Endothelial cell of umbilical vein (primary cell): ENCODE results near the gene CFLAR. TPM values are rescaled to one million over a fixed set of nuclear protein-coding genes. Genes with fewer than 3 reads are reported as not detected.

Experiments
- BruUV-seq: library from RNA; stranded (reverse); fragments of 400-500 nt; replicated peaks from 2 replicates; lab custom pipeline; 2021; lab: Mats Ljungman, UMichigan
- CTCF ChIA-PET: fragments of 300-600, 350-600 bp; sonication (Branson Sonifier 250); formaldehyde crosslinking; loops from one replicate; lab custom pipeline; 2021; ENCODE audit warnings: antibody characterized with exemption, inconsistent platforms; lab: Charles Lee
- POLR2A ChIA-PET: fragments of 300-600, 350-600 bp; sonication (Branson Sonifier 250); formaldehyde crosslinking; loops from one replicate; lab custom pipeline; 2021; ENCODE audit warnings: antibody characterized with exemption, inconsistent platforms; lab: Charles Lee
- DNase-seq: peaks from one replicate; pipeline ENCODE4 v3.0.0-alpha.2; 2011; ENCODE audit warnings: low read depth, low spot score
- FAIRE-seq: peaks from 2 replicates; lab custom pipeline; 2011; peaks lifted over from hg19 to GRCh38; lab: Jason Lieb, UNC
- H2AFZ ChIP-seq: 2 replicates; pipeline ENCODE4 v1.6.0; 2012; ENCODE audit warnings: low read depth, low read length, control low read depth, inconsistent platforms
- H3K27ac ChIP-seq: 2 replicates; pipeline ENCODE4 v1.5.1; 2011; ENCODE audit warnings: low read depth, mild to moderate bottlenecking, control low read depth, low read length, moderate library complexity; ENCODE audit not compliant: insufficient read depth
- H3K27me3 ChIP-seq, 2 experiments: 2 replicates each; pipeline versions ENCODE4 v1.6.0 to v1.6.1; 2011; ENCODE audit warnings: low read length in 2 of 2, mixed read lengths in 1 of 2; ENCODE audit not compliant: control insufficient read depth in 2 of 2, insufficient read depth in 2 of 2
- H3K36me3 ChIP-seq, 2 experiments: 2 replicates in 1 of 2; 3 replicates in 1 of 2; pipeline ENCODE4 v1.5.1; 2011; ENCODE audit warnings: low read length in 2 of 2, mild to moderate bottlenecking in 1 of 2, moderate library complexity in 1 of 2; ENCODE audit not compliant: control insufficient read depth in 2 of 2, insufficient read depth in 2 of 2; ENCODE audit errors: extremely low read depth in 1 of 2
- H3K4me1 ChIP-seq: 3 replicates; pipeline ENCODE4 v1.5.1; 2011; ENCODE audit warnings: mild to moderate bottlenecking, low read length; ENCODE audit not compliant: control insufficient read depth, insufficient read depth; ENCODE audit errors: extremely low read depth
- H3K4me2 ChIP-seq: 2 replicates; pipeline ENCODE4 v1.6.1; 2011; ENCODE audit warnings: low read length, control low read depth, mixed read lengths; ENCODE audit not compliant: insufficient read depth
- H3K4me3 ChIP-seq, 3 experiments: fragments of 200-600 bp in 1 of 3; sonication (generic), shearing (Covaris generic) in 1 of 3; replicated peaks in 1 of 3; 2 replicates each; pipeline ENCODE4 v1.5.1; 2011 to 2016; ENCODE audit warnings: control low read depth in 3 of 3, low read length in 3 of 3, mild to moderate bottlenecking in 2 of 3, inconsistent platforms in 1 of 3, low read depth in 1 of 3, moderate library complexity in 1 of 3; ENCODE audit not compliant: insufficient read depth in 1 of 3
- H3K79me2 ChIP-seq: 2 replicates; pipeline ENCODE4 v1.6.0; 2012; ENCODE audit warnings: low read length, inconsistent platforms; ENCODE audit not compliant: control insufficient read depth, insufficient read depth
- H3K9ac ChIP-seq: replicated peaks from 2 replicates; pipeline ENCODE3; 2011; ENCODE audit warnings: low read length, control low read depth; ENCODE audit not compliant: insufficient read depth; ENCODE audit errors: extremely low read depth
- H3K9me1 ChIP-seq: replicated peaks from 3 replicates; pipeline ENCODE4 v1.6.0; 2011; ENCODE audit warnings: mild to moderate bottlenecking, low read length; ENCODE audit not compliant: control insufficient read depth, insufficient read depth; ENCODE audit errors: extremely low read depth
- H3K9me3 ChIP-seq: replicated peaks from 2 replicates; pipeline ENCODE4 v1.5.1; 2012; ENCODE audit warnings: low read length, inconsistent platforms; ENCODE audit not compliant: control insufficient read depth, insufficient read depth
- H4K20me1 ChIP-seq: replicated peaks from 2 replicates; pipeline ENCODE3; 2011; ENCODE audit warnings: mild to moderate bottlenecking, low read length; ENCODE audit not compliant: control insufficient read depth, insufficient read depth; ENCODE audit errors: extremely low read depth
- CTCF ChIP-seq, 2 donors: IDR thresholded peaks; 1 replicate in 1 of 2; 2 replicates in 1 of 2; pipeline ENCODE4 v1.5.1; 2011; ENCODE audit warnings: low read length in 2 of 2, mild to moderate bottlenecking in 2 of 2, moderate library complexity in 2 of 2, control low read depth in 1 of 2, inconsistent platforms in 1 of 2, low read depth in 1 of 2; ENCODE audit not compliant: insufficient read depth in 1 of 2; ENCODE audit errors: extremely low read depth in 1 of 2
- EZH2 ChIP-seq: IDR thresholded peaks from 2 replicates; pipeline ENCODE4 v1.6.1; 2012; ENCODE audit warnings: borderline replicate concordance, low read depth, mild to moderate bottlenecking, moderate library complexity, low read length, inconsistent platforms; ENCODE audit not compliant: severe bottlenecking
- FOS ChIP-seq: IDR thresholded peaks from 2 replicates; pipeline ENCODE4 v1.6.1; 2011; ENCODE audit warnings: mild to moderate bottlenecking, low read length, moderate library complexity, borderline replicate concordance; ENCODE audit not compliant: insufficient read depth
- GATA2 ChIP-seq: IDR thresholded peaks from 2 replicates; pipeline ENCODE4 v1.7.0; 2011; ENCODE audit warnings: low read depth, mild to moderate bottlenecking, moderate library complexity, mixed read lengths, low read length; ENCODE audit not compliant: insufficient read length, insufficient read depth
- JUN ChIP-seq: IDR thresholded peaks from 2 replicates; pipeline ENCODE4 v1.6.1; 2011; ENCODE audit warnings: borderline replicate concordance, low read depth; ENCODE audit not compliant: insufficient read length, insufficient read depth
- MAX ChIP-seq: IDR thresholded peaks from 2 replicates; pipeline ENCODE4 v1.6.1; 2011; ENCODE audit not compliant: insufficient read depth, insufficient read length
- MYC ChIP-seq: IDR thresholded peaks from one replicate; pipeline ENCODE4 v1.6.1; 2011; ENCODE audit warnings: mild to moderate bottlenecking, low read depth, low read length
- POLR2A ChIP-seq: IDR thresholded peaks from 2 replicates; pipeline ENCODE4 v1.6.1; 2012; ENCODE audit warnings: low read depth, mild to moderate bottlenecking, control low read depth, low read length
- POLR2AphosphoS5 ChIP-seq: IDR thresholded peaks from 2 replicates; pipeline ENCODE4 v1.6.1; 2012; ENCODE audit warnings: low read depth, mild to moderate bottlenecking, control low read depth, low read length, moderate library complexity; ENCODE audit not compliant: insufficient read depth
- dilution Hi-C: fragments of 300-500 bp; cut with MboI; formaldehyde crosslinking; loops from one replicate; pipeline ENCODE4 v1.15.0; 2019; ENCODE audit warnings: low sequenced_read_pairs; ENCODE audit not compliant: extremely low pct_ligation_motif_present
- intact Hi-C: fragments of 100-400 bp; cut with micrococcal nuclease; formaldehyde crosslinking; loops from one replicate; pipeline ENCODE4 v1.10.0; 2022
- polyA plus RNA-seq, 4 experiments: library from polyadenylated mRNA; depleted of rRNA in 3 of 4; stranded (reverse) in 3 of 4; unstranded in 1 of 4; fragments of >200 nt; gene quantifications; 2 replicates each; pipeline versions ENCODE4 v1.2.1 to v1.2.3, GENCODE V29; 2011 to 2012; ENCODE audit warnings: missing spikeins in 1 of 4
- total RNA-seq: library from RNA; stranded (reverse); gene quantifications from 2 replicates; pipeline ENCODE4 v1.2.3, GENCODE V29; 2021

CFLAR gene
- total and polyA plus RNA-seq, 2 donors (not counting 3 experiments of a cell fraction or from before 2014, with no cell fraction given): 104 to 260 TPM

- ChIA-PET POLR2A (interaction anchor here (0.7 to 1.3 kb wide), 4 partner anchors 21 to 36 kb away, joined by 4 to 5 read pairs (median 5); partner anchors contain the start of gene CFLAR), CTCF (interaction anchor here (0.7 to 2.6 kb wide), 6 partner anchors 20 to 82 kb away, joined by 3 to 10 read pairs (median 6); no protein-coding TSS in a partner anchor)
- Histone ChIP-seq H2AFZ (no peak overlapping the region), H3K9me1 (no peaks in the 10 kb centered on the region), H3K27me3 (no peaks in the 10 kb centered on the region), H3K79me2 (peaks cover 27% of the 10 kb centered on the region), H4K20me1 (no peaks in the 10 kb centered on the region), H3K4me1 (peaks cover 47% of the 10 kb centered on the region), H3K4me3 (no peak overlapping the region), H3K9ac (peak overlapping the region; percentile 63), H3K27ac (peak overlapping the region; percentile 84), H3K4me2 (peak overlapping the region; percentile 65), H3K9me3 (no peaks in the 10 kb centered on the region), H3K36me3 (peaks cover 19 to 31% of the 10 kb centered on the region in 2 experiments)
- DNase-seq (peak; percentile 84), FAIRE-seq (peak; percentile 81)
- TF ChIP-seq JUN: peak; percentile 93
- TF ChIP-seq POLR2A: peak; percentile 4
- TF ChIP-seq POLR2AphosphoS5: peak; percentile 50
- TF ChIP-seq CTCF (IDR thresholded peaks at IDR 0.05; ENCODE audit: extremely low read depth in 1 of 2, insufficient read depth in 1 of 2, low read depth in 1 of 2, low read length in 2 of 2): no peak
- TF ChIP-seq EZH2: no peak
- TF ChIP-seq MYC: no peak
- peak; percentile 88 for TF ChIP-seq GATA2
- peak; percentile 78 for TF ChIP-seq FOS
- no peak for TF ChIP-seq MAX
- no TSS peak for BruUV-seq
- dilution Hi-C loops: no loop called here
- intact Hi-C loops: loop anchor here (1.0 kb wide), 2 partner anchors 21 to 33 kb away; no protein-coding TSS in a partner anchor
These were observed 35.4 kb downstream of the CFLAR start for GRCh38 chr2:201151127-201151981.
